Cardiac fibroblast (primary cell): ENCODE data around the gene KRTAP5-3.
"Not testable (repeated sequence)": the region's sequence is repeated elsewhere in the genome, so short reads cannot be mapped to it uniquely, and the experiment has no call there.

Source experiments
- DNase-seq, 2 donors: peaks; one replicate each; pipeline versions ENCODE4 v3.0.0 to v3.0.0-alpha.2; 2010; ENCODE audit warnings: low read depth in 2 of 2
- H3K4me3 ChIP-seq, 2 donors: replicated peaks in 1 of 2; 1 replicate in 1 of 2; 2 replicates in 1 of 2; pipeline ENCODE4 v1.5.1; 2011; ENCODE audit warnings: low read depth in 2 of 2, low read length in 2 of 2, mild to moderate bottlenecking in 2 of 2, moderate library complexity in 1 of 2
- CTCF ChIP-seq: IDR thresholded peaks from one replicate; pipeline ENCODE4 v1.5.1; 2011; ENCODE audit warnings: low read depth, mild to moderate bottlenecking, low read length, inconsistent platforms

KRTAP5-3 gene

GRCh38 chr11:1589996-1590395 lies 18.3 kb downstream of the KRTAP5-3 start:
- no peak overlapping the region for H3K4me3 ChIP-seq
- DNase-seq, result no peak
- no peak for TF ChIP-seq CTCF

- not testable (repeated sequence) for H3K4me3 ChIP-seq
- DNase-seq, result peak in 1 of 2 donors; percentile 41
These were observed 18.9 kb downstream of the KRTAP5-3 start for GRCh38 chr11:1589191-1589963.

- no peak for DNase-seq
- H3K4me3 ChIP-seq, result no peak overlapping the region
- no peak for TF ChIP-seq CTCF
These were observed 21.6 kb downstream of the KRTAP5-3 start for GRCh38 chr11:1586699-1587098.

GRCh38 chr11:1584661-1585370 lies 23.4 kb downstream of the KRTAP5-3 start, which contains the start of gene KRTAP5-1:
TSS of gene KRTAP5-1 (minus strand) at chr11:1585283. CDS start at chr11:1585249, 34 bp downstream.
- DNase-seq, H3K4me3 ChIP-seq: not testable (repeated sequence)

- not testable (repeated sequence) for H3K4me3 ChIP-seq, DNase-seq
These were observed 25.4 kb downstream of the KRTAP5-3 start for GRCh38 chr11:1582909-1583308.

GRCh38 chr11:1581976-1582375 lies 26.3 kb downstream of the KRTAP5-3 start:
- no peak for DNase-seq
- no peak overlapping the region for H3K4me3 ChIP-seq
- TF ChIP-seq CTCF, result no peak

GRCh38 chr11:1576825-1577224 lies 31.4 kb downstream of the KRTAP5-3 start:
- DNase-seq, result no peak
- H3K4me3 ChIP-seq, result no peak overlapping the region
- TF ChIP-seq CTCF, result no peak

- DNase-seq, result not testable (repeated sequence)
These were observed 32.5 kb downstream of the KRTAP5-3 start for GRCh38 chr11:1575756-1576155.

GRCh38 chr11:1574933-1575242 lies 33.4 kb downstream of the KRTAP5-3 start:
- DNase-seq, result no peak
- H3K4me3 ChIP-seq, result no peak overlapping the region
- TF ChIP-seq CTCF, result no peak

More at GRCh38 chr11:1575756-1576155, 32.5 kb downstream of the KRTAP5-3 start:
- not testable (repeated sequence) for H3K4me3 ChIP-seq
